Caco-2 (cell line): ENCODE data around the gene DHRS13. TPM values are rescaled to one million over a fixed set of nuclear protein-coding genes. Genes with fewer than 3 reads are reported as not detected.

Experiments
- BruUV-seq: library from RNA; stranded (reverse); fragments of 400-500 nt; replicated peaks from 2 replicates; lab custom pipeline; 2021; lab: Mats Ljungman, UMichigan
- CTCF ChIA-PET: fragments of 300-600 bp; sonication (Branson Sonifier 250); formaldehyde crosslinking; loops from one replicate; lab custom pipeline; 2022; ENCODE audit warnings: antibody characterized with exemption; lab: Charles Lee
- POLR2A ChIA-PET: fragments of 300-600 bp; sonication (Branson Sonifier 250); formaldehyde crosslinking; loops from one replicate; lab custom pipeline; 2022; ENCODE audit warnings: antibody characterized with exemption; lab: Charles Lee
- DNase-seq, 2 experiments: peaks; one replicate each; pipeline versions ENCODE4 v3.0.0 to v3.0.0-alpha.2; 2020 to 2022
- H3K27me3 ChIP-seq: replicated peaks from 2 replicates; pipeline ENCODE4 v1.6.0; 2011; ENCODE audit warnings: low read length; ENCODE audit not compliant: control insufficient read depth, insufficient read depth
- H3K36me3 ChIP-seq: 2 replicates; pipeline ENCODE4 v1.5.1; 2011; ENCODE audit warnings: low read length; ENCODE audit not compliant: control insufficient read depth, insufficient read depth
- H3K4me1 ChIP-seq: fragments of 250-450 bp; sonication (Bioruptor Pico); 2 replicates; pipeline ENCODE4 v1.5.1; 2020; ENCODE audit warnings: mild to moderate bottlenecking
- H3K4me3 ChIP-seq: 2 replicates; pipeline ENCODE4 v1.5.1; 2011; ENCODE audit warnings: low read depth, mild to moderate bottlenecking, control low read depth, low read length
- H3K9me3 ChIP-seq: fragments of 250-450 bp; sonication (Bioruptor Pico); 2 replicates; pipeline ENCODE4 v1.5.1; 2020; ENCODE audit warnings: mild to moderate bottlenecking, moderate library complexity
- H3K27ac Mint-ChIP-seq: one replicate; pipeline ENCODE4 v1.8.0; 2022; ENCODE audit warnings: mixed read lengths; ENCODE audit not compliant: unreplicated experiment
- H3K27me3 Mint-ChIP-seq: one replicate; pipeline ENCODE4 v1.8.0; 2022; ENCODE audit warnings: mixed read lengths; ENCODE audit not compliant: insufficient read depth, unreplicated experiment
- H3K36me3 Mint-ChIP-seq: one replicate; pipeline ENCODE4 v1.8.0; 2022; ENCODE audit warnings: mild to moderate bottlenecking, mixed read lengths; ENCODE audit not compliant: insufficient read depth, unreplicated experiment
- H3K4me1 Mint-ChIP-seq: one replicate; pipeline ENCODE4 v1.8.0; 2022; ENCODE audit warnings: low read depth, mixed read lengths; ENCODE audit not compliant: unreplicated experiment
- H3K4me3 Mint-ChIP-seq: one replicate; pipeline ENCODE4 v1.8.0; 2022; ENCODE audit warnings: mild to moderate bottlenecking, moderate library complexity, mixed read lengths; ENCODE audit not compliant: unreplicated experiment
- H3K9me3 Mint-ChIP-seq: one replicate; pipeline ENCODE4 v1.8.0; 2022; ENCODE audit warnings: mixed read lengths; ENCODE audit not compliant: unreplicated experiment
- CTCF ChIP-seq, 2 experiments: fragments of 200-600 bp in 1 of 2; IDR thresholded peaks; 1 replicate in 1 of 2; 2 replicates in 1 of 2; pipeline versions ENCODE4 v1.5.1 to v1.8.0; 2011 to 2022; ENCODE audit warnings: antibody characterized with exemption in 1 of 2, control low read depth in 1 of 2, inconsistent platforms in 1 of 2, low read depth in 1 of 2, low read length in 1 of 2, mild to moderate bottlenecking in 1 of 2, moderate library complexity in 1 of 2; ENCODE audit not compliant: insufficient read depth in 1 of 2, severe bottlenecking in 1 of 2, unreplicated experiment in 1 of 2
- intact Hi-C: fragments of 100-400 bp; cut with micrococcal nuclease; formaldehyde crosslinking; loops from one replicate; pipeline ENCODE4 v1.10.0; 2022; ENCODE audit not compliant: unreplicated experiment
- total RNA-seq: library from RNA; stranded (reverse); gene quantifications from 2 replicates; pipeline ENCODE4 v1.2.3, GENCODE V29; 2022

Gene DHRS13
- total RNA-seq, 1 experiment from 2014 or later = 38.0 TPM

GRCh38 chr17:28874750-28875149 is 28.1 kb downstream of the DHRS13 start:
- Mint-ChIP-seq H3K27me3 (no peaks in the 10 kb centered on the region), H3K27ac (no peak overlapping the region), H3K4me1 (peaks cover 16% of the 10 kb centered on the region), H3K4me3 (no peak overlapping the region), H3K36me3 (peaks cover 12% of the 10 kb centered on the region), H3K9me3 (no peaks in the 10 kb centered on the region)
- POLR2A ChIA-PET = no interaction called here
- Histone ChIP-seq H3K4me1 (peaks cover 14% of the 10 kb centered on the region; the same call in 1 of the 2 replicates), H3K9me3 (no peaks in the 10 kb centered on the region), H3K4me3 (no peak overlapping the region), H3K36me3 (no peaks in the 10 kb centered on the region), H3K27me3 (no peaks in the 10 kb centered on the region)
- DNase-seq = no peak
- no TSS peak for BruUV-seq
- CTCF ChIA-PET = interaction anchor here (0.5 to 1.4 kb wide), 3 partner anchors 81 to 147 kb away, joined by 3 to 4 read pairs (median 3); no protein-coding TSS in a partner anchor
- TF ChIP-seq CTCF (IDR thresholded peaks at IDR 0.05; ENCODE audit: insufficient read depth in 1 of 2, low read depth in 1 of 2, low read length in 1 of 2, severe bottlenecking in 1 of 2, unreplicated experiment in 1 of 2) = no peak
- intact Hi-C loops = loop anchor here (10.0 kb wide), 1 partner anchor 50 kb away; no protein-coding TSS in a partner anchor

GRCh38 chr17:28873839-28874238 is 29.0 kb downstream of the DHRS13 start:
- intact Hi-C loops = loop anchor here (10.0 kb wide), 1 partner anchor 49 kb away; no protein-coding TSS in a partner anchor
- Histone ChIP-seq H3K27me3 (no peaks in the 10 kb centered on the region), H3K4me3 (no peak overlapping the region), H3K4me1 (peaks cover 14% of the 10 kb centered on the region; the same call in 1 of the 2 replicates), H3K36me3 (no peaks in the 10 kb centered on the region), H3K9me3 (no peaks in the 10 kb centered on the region)
- H3K27me3 Mint-ChIP-seq = no peaks in the 10 kb centered on the region
- TF ChIP-seq CTCF (IDR thresholded peaks at IDR 0.05; ENCODE audit: insufficient read depth in 1 of 2, low read depth in 1 of 2, low read length in 1 of 2, severe bottlenecking in 1 of 2, unreplicated experiment in 1 of 2) = no peak
- H3K27ac Mint-ChIP-seq = no peak overlapping the region
- no peak overlapping the region for H3K4me3 Mint-ChIP-seq
- BruUV-seq = no TSS peak
- no peaks in the 10 kb centered on the region for H3K9me3 Mint-ChIP-seq
- POLR2A ChIA-PET = no interaction called here
- no peak for DNase-seq
- CTCF ChIA-PET = interaction anchor here (1.0 to 1.4 kb wide), 2 partner anchors 110 to 146 kb away, joined by 3 to 4 read pairs; no protein-coding TSS in a partner anchor
- H3K36me3 Mint-ChIP-seq = peaks cover 7% of the 10 kb centered on the region
- peaks cover 10% of the 10 kb centered on the region for H3K4me1 Mint-ChIP-seq

- no peaks in the 10 kb centered on the region for H3K27me3 Mint-ChIP-seq
- no peaks in the 10 kb centered on the region for H3K9me3 Mint-ChIP-seq
- POLR2A ChIA-PET = interaction anchor here (0.5 kb wide), 1 partner anchor 143 kb away, joined by 3 read pairs; no protein-coding TSS in a partner anchor
- H3K4me3 Mint-ChIP-seq = no peak overlapping the region
- CTCF ChIA-PET = interaction anchor here (0.9 to 1.8 kb wide), 3 partner anchors 22 to 144 kb away, joined by 3 to 10 read pairs (median 8); no protein-coding TSS in a partner anchor
- H3K4me3 ChIP-seq = no peak overlapping the region
- no peak for TF ChIP-seq CTCF (IDR thresholded peaks at IDR 0.05; ENCODE audit: insufficient read depth in 1 of 2, low read depth in 1 of 2, low read length in 1 of 2, severe bottlenecking in 1 of 2, unreplicated experiment in 1 of 2)
- H3K36me3 ChIP-seq = no peaks in the 10 kb centered on the region
- BruUV-seq = no TSS peak
- no peak overlapping the region for H3K27ac Mint-ChIP-seq
- peaks cover 6% of the 10 kb centered on the region for H3K4me1 Mint-ChIP-seq
- intact Hi-C loops = loop anchor here (10.0 kb wide), 1 partner anchor 46 kb away; no protein-coding TSS in a partner anchor
- no peak for DNase-seq
- H3K27me3 ChIP-seq = no peaks in the 10 kb centered on the region
- no peaks in the 10 kb centered on the region for H3K36me3 Mint-ChIP-seq
- peaks cover 15% of the 10 kb centered on the region for H3K4me1 ChIP-seq
- no peaks in the 10 kb centered on the region for H3K9me3 ChIP-seq
Observed at GRCh38 chr17:28871056-28871579, 31.8 kb downstream of the DHRS13 start.
